ENCODE results near the gene SPTLC3.

DNA sequence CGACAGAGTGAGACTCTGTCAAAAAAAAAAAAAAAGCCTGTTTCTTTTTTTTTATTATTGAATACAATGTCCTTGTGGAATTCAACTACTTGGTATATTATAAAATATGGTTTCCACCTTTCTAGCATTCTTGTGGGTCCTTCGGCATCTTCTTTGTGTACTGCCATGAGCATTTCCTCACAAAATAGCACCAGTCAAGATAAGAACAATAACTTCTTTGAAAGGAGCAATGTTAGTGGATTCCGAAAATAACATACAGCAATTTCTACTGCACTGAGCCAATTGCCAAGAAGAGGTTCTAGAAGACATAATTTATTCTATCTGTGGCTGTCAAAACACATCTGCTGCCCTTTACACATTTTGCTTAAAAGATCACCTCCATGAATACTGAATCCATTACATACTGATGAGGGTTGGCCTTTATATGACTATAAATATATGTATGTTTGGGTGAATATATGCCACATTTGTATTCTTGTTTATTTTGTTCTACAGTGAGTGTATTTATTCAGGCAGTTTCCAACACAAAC is 19.1 kb upstream of the SPTLC3 start:
- TF ChIP-seq TAF1 (IDR thresholded peaks at IDR 0.05; ENCODE audit: low read depth, low read length) = no peak
- TF ChIP-seq POLR2AphosphoS5 (IDR thresholded peaks at IDR 0.05; ENCODE audit: low read depth, low read length) = no peak
